Erythroblast (primary cell): ENCODE data around the gene ARHGDIA.
A peak's percentile ranks its signal among the peaks of the same experiment; 100 is the strongest.

ENCODE experiments used
- GATA1 ChIP-seq: IDR thresholded peaks from 2 replicates; pipeline ENCODE4 v1.6.1; 2011; ENCODE audit warnings: low read depth, mild to moderate bottlenecking, control low read depth, low read length, moderate library complexity
- POLR2A ChIP-seq: IDR thresholded peaks from 2 replicates; pipeline ENCODE4 v1.6.1; 2011; ENCODE audit warnings: mild to moderate bottlenecking, low read length

- TF ChIP-seq POLR2A (peak; percentile 22), GATA1 (no peak)
These were observed 11.9 kb downstream of the ARHGDIA start for GRCh38 chr17:81858967-81859905.
